Stimulated activated CD4-positive, alpha-beta T cell treated with anti-CD3 and anti-CD28 coated beads, Interleukin-1b, Interleukin-23, amount 100 ng/mL, for 4 hours (primary cell): ENCODE results near the gene IFNGR1.
"Not testable (repeated sequence)": the region's sequence is repeated elsewhere in the genome, so short reads cannot be mapped to it uniquely, and the experiment has no call there.

ENCODE experiments used
- DNase-seq, 2 donors: peaks; one replicate each; pipeline ENCODE4 v3.0.0-alpha.2; 2020; ENCODE audit warnings: low read depth in 2 of 2

Gene IFNGR1

DNA sequence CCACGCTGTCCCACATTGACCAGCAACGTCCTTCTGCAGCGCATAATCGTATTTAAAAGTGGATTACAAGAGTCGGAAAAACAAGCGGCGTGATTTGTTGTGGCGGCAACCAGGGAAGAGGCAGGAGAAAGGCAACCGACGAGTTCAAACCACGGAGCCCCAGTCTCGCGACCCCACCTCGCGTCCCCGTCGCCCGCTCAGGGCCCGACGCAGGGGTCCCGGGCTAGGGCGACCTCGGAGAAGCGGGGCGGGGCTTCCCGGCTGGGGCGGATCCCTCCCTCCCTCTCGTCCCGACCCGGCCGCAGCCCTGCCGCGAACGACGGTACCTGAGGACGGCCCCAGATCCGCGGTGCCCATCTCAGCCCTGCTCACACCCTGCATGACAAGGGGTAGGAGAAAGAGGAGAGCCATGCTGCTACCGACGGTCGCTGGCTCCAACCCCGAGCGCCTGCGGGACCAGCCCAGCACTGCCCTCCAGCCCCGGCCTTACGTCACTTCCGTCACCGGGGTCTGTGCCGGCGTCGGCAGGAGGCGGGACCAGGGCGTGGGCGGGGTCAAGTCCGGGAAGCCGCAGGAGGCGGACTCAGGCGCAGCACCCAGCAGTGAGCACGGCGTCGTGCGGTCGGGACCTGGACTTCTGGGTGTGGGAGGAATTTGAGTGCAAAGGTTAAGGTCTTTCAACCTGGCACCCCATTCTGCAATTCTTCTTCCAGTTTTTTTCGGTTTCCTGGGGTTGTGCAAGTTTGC, at the start of gene IFNGR1:
TSS of gene IFNGR1 (minus strand) at position 469 of the 747 bp plus-strand sequence. CDS start at position 411, 58 bp downstream.
- DNase-seq = peak; percentile 91 to 98

DNA sequence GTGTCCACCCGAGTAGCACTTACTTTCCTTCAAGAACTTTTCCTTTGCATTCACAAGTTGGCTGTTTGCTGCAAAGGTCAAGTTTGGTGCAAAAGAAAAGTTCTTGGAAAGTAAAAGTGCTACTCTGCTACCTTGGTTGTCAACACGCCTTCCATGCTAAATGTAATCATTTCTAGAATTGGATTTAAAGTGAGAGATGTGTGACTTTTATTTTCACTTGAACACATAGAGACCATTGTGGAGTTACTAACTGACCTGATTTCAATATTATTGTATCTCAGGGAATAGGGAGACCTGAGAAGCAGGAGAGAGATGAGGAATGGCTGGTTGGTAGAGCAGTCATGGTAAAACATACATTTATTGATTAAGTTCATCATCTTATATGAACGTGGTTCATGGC, 49.7 kb upstream of the IFNGR1 start:
- no peak for DNase-seq

DNA sequence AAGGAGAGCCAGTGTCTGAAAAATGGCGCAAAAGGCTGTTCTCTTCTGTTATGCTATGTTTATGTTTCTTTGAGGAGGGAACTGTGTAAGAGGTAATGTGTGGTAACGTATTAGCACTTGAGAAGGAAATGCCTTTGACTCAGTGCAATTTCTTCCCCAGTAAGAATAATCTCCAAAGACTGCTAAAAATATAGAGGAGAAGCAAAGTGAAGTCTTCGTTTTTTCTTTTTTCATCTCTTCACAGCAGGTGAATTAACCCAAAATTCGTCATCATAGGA, 47.1 kb upstream of the IFNGR1 start:
- no peak for DNase-seq

DNA sequence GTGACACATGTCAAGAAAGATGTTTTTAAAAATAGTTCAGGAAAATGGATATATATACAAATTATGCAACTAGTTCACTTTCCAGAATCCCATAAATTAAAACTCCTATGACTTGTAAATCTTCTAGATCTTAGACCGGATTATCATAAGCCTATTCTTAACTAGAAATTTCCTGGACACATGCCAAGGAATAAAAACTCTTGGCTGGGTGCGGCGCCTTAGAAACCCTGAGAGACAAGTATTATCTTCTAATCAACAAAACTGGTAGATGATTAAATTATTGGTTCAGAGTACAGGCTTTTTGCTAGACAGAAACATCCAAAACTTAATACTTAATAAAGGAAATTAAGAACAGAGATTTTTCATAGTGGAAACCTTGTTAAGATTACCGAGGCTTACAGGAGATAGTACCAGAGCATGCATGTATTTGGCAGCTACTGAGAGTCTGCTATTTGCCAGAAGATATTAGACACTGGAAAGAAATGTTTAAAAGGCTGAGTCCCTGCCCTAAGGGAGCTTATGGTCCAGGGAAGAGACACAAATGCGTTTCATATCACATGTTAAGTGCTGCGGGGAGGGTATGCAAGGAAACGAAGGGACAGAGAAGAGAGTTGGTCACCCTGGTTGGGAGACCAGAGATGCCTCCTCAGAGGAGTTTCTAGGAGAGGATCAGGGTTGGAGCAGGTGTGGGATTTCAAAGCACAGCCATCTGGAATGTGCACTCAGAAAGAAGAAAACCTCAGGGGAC, 46.5 kb upstream of the IFNGR1 start:
- no peak for DNase-seq

DNA sequence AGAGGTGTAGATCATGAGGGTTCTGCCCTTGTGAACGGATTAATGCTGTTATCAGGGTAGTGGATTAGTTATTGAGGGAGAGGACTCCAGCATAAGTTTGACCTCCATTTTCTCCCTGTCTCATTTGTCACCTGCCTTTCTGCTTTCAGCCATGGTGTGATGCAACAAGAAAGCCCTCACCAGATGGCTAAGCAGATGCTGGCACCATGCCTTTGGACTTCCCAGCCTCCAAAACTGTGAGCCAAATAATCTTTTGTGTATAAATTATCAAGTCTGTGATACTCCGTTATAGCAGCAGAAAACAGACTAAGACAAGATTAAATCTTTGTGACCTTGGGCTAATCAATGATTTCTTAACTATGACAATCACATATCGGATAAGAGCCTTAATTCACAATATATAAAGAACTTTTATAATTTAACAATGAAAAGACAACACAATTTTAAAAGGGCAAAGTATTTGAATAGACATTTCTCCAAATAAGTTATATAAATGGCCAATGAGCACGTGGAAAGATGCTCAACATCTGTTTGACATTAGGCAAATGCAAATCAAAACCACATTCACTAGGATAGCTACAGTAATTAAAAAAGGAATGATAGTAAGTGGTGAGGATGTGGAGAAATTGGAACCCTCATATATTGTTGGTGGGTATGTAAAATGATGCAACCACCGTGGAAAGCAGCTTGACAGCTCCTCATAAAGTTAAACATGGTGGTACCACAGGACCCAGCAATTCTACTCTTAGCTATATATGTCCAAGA, 45.3 kb upstream of the IFNGR1 start:
- no peak for DNase-seq

DNA sequence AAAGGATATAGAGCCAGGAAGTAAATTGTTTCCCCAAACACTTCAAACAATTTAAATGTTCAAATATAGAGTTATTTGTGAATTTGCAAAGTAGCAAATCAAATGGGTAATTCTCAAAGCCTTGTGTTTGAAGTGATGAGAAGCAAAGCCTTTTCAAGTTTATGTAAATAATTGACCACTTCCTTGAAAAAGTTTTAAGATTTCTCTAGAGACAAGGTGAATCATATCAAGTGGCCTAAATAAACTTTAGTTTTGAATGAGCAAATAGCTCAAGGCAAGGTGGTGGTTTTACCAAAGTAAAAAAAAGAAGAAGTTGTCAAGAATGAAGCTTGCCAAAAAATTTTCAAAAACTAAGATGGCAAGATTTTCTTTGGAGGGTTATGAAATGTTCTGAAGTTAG, 42.6 kb upstream of the IFNGR1 start:
- no peak for DNase-seq

DNA sequence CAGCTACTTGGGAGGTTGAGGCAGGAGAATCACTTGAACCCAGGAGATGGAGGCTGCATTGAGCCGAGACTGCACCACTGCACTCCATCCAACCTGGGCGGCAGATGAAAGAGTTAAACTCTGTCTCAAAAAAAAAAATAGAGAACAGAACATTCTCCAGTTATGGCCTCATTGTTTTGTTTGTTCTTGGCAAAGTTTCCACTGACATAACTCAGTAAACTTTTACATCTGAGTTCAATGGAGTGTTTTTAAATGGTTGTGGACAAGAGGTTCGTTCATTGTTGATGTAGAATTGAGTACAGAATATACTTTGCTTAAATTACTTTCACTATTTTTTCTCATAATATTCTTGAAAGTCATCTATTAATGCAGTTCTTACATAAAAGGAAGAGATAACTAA, 42.2 kb upstream of the IFNGR1 start:
- DNase-seq = no peak

DNA sequence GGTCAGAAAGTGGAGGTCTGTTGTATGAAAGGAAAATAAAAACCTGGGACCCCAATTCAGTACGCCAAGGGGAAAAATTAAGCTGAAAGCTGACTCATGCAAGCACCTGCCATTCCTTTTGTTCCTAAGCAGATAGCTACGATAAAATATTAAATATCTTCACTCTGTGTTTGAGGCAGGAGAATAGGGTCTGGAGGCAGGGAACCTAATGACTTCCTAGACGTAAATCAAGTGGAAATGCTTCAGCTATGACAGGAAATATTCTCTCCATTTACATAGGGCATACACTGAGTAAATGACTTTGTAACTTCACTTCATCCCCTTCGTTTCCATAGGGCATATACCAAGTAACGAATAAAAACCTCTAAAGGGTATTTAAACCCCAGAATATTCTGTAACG, 41.0 kb upstream of the IFNGR1 start:
- DNase-seq = no peak

DNA sequence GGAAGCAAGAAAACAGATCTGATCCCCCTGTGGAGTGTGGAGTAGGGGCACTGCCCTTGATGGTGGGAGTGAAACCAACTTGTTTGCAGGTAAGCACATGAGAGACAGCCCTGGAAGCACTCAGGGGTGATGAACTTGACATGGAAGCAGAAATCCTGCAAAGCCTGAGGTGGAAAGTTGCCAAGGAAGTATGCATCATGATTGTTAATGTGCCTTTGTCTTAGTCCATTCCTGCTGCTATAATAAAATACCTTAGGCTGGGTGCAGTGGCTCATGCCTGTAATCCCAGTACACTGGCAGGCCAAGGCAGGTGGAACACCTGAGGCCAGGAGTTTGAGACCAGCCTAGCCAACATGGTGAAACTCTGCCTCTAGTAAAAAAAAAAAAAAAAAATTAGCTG, 40.2 kb upstream of the IFNGR1 start:
- DNase-seq = no peak

DNA sequence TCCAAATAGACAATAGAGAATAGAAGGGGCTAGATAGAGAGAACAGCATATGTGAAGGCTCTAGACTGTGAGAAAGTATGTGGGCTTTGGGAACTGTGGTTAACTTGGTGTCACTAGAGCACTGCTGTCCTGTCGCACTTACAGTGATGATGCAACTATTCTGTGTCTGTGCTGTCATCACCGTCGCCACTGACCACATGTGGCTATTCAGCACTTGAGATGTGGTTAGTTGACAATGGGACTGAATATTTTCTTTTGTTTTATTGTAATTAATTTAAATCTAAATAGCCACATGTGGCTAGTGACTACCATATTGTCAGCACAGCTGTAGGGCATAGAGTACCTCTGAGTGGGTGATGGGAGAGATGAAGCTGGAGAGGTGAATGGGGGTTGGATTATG, 39.0 kb upstream of the IFNGR1 start:
- DNase-seq = no peak

DNA sequence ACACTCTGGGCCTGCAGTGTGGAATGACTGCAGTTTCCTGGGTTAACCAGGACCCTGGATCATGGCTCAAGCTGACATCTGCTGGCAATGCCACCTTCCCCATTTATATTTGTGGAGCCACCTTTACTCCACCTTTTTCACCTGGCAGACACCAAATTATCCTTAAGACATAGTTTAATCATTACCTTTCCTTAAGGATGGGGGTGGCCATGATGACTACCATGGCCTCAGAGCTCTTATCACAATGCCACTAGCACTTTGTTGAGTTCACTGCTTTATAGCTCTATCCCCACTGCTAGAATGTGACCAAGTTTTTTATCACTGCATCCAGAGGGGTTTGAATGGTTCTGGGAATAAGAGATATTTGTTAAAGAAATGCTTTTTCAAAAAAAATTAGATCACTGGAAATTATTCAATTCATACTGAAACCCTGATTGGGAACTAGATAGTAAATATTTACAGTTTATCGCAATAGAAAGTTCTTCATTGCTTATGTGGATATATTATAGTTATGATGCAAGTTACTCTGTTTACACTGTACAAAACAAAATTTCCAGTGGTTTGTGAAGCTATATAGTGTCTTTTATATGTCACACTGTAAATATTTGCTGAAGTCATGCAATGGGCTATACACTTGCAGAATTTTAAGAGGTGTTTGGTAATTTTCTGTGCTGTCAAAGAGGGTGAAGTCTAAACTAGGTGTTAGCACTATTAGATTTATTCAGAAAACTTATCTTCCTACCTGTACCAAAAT, 37.3 kb upstream of the IFNGR1 start:
- DNase-seq = no peak

DNA sequence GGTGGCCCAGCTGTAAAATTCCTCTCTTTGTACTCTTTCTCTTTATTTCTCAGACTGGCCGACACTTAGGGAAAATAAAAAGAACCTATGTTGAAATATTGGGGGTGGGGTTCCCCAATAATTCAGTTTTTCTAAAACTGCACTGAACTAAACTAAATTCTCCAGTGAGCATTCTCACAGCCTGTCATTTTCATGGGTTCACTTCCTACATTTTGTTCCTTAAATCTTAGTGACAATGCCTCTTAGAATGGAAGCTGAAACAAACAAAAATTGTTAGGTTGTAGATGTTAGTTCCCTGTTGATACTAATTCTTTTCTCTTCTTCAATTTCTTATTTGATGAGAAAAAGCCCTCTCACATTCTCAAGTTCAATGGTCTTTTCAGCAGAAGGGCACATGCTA, 35.8 kb upstream of the IFNGR1 start:
- no peak for DNase-seq

DNA sequence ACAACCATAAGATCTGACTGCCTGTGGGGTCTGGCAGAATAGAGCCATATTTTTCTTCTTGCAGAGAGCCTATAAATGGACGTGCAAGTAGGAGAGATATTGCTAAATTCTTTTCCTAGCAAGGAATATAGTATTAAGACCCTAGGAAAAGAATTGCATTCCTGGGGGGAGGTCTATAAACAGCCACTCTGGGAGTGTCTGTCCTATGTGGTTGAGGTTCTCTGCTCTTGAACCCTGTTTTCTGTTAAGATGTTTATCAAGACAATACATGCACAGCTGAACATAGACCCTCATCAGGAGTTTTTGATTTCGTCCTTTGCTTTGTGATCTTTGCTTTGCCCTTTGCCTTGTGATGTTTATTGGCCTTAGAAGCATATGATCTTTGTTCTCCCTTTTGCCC, 35.2 kb upstream of the IFNGR1 start:
- DNase-seq = not testable (repeated sequence)

DNA sequence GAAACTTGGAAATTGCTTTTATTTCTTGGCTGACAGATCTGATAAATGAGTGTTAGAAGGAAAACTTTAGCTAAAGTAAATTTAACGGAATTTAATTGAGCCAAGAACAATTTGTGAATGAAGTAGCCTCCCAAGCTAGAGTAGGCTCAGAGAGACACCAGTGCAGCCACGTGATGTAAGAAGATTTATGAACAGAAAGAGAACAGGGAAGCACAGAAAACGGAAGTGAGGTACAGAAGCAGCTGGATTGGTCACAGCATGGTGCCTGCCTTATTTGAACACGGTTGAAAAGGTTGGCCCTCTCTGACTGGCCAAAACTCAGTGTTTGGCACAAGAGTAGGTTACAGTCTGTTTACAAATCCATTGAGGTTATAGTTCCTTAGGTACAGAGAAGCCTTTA, 29.5 kb upstream of the IFNGR1 start:
- no peak for DNase-seq

DNA sequence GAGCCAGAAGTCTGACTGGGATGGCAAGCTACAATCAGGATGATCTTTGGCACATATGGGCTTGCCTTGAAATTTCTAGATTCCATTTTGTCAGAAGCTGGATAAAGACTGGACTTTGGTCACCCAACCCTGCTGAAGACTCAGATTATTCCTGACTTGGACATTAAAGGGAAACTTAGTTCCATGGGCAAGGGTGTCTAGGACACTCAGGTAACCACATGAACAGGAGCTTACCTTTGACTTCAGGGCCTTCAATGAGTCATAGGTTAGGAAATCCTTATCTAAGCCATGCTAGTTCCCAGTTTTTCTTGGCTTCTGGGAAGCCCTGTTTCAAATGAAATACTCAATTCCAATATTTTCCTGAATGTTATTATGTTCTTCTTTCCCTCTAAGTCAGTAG, 28.5 kb upstream of the IFNGR1 start:
- no peak for DNase-seq

DNA sequence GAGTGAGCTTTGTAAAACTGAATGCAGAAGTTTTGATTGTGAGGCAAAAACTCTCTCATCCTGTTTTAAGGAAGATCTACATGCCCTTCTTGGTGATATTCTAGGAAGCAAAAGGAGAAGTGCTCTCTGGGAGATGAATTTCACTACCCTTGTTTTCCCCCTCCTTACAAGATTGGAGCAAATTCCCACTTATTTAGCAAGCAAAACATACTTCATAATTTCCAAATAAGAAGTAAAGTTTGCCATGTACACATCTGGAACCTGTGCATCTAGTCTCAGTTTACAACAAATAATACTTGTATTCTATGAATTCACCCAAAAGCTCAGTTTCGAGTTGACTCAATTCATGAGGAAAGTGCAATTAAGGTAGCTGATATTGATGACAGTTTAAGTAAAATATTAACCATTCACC, 27.6 kb upstream of the IFNGR1 start:
- DNase-seq = no peak

DNA sequence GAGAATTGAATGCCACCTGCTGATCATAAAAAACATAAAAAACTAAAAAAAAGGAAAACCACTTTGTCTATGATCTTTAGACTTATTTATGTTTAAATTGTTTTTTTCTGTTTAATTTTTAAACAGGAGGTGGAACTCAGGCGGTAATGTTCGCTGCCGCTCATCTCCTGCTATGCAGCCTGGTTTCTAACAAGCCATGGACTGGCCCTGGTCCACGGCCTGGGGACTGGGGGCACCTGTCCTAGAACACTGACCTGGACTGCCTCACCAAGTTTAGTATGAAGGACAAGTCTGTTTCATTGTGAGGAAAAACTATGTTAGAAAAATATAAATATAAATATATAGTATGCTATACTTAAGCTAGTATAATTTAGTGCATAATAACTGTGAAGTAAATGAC, 27.0 kb upstream of the IFNGR1 start:
- no peak for DNase-seq

DNA sequence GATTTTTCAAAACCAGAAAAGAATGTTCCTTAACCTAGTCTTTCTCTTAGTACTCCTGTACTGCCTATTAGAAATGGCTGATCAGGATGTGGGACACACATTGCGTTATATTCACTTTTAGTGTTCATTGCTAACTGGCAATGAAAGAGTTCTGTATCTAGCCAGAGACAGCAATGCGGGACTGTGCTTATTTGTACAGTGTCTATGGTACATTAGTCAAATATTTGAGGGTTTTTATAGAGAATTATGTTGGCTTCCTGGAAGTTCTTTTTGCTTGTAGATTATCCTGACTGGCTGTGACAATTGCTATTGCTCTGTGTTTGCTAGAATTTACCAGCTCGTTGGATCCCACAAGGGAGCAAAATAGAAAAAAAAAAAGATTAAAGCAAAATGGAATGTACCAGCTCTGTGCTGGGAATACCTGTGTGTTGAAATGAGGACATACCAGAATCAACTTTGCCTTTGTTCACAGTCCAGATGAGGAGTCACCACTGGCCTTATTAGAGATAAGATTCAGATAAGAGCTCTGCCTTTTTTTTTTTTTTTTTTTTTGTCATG, 22.4 kb upstream of the IFNGR1 start:
- DNase-seq = no peak

DNA sequence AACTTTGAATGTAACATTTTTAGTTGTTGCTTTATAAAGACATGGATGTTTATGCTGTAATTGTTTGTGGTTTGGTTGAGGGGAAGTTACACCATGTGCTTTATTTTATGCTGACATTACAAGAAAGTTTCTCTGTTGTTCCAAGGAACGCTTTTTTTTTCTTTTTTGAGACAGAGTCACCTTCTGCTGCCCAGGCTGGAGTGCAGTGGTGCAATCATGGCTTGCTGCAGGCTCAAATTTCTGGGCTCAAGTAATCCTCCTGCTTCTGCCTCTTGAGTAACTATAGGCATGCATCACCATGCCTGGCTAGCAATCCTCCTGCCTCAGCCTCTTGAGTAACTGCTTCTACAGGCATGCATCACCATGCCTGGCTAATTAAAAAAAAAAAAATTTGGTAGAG, 21.0 kb upstream of the IFNGR1 start:
- DNase-seq = no peak

DNA sequence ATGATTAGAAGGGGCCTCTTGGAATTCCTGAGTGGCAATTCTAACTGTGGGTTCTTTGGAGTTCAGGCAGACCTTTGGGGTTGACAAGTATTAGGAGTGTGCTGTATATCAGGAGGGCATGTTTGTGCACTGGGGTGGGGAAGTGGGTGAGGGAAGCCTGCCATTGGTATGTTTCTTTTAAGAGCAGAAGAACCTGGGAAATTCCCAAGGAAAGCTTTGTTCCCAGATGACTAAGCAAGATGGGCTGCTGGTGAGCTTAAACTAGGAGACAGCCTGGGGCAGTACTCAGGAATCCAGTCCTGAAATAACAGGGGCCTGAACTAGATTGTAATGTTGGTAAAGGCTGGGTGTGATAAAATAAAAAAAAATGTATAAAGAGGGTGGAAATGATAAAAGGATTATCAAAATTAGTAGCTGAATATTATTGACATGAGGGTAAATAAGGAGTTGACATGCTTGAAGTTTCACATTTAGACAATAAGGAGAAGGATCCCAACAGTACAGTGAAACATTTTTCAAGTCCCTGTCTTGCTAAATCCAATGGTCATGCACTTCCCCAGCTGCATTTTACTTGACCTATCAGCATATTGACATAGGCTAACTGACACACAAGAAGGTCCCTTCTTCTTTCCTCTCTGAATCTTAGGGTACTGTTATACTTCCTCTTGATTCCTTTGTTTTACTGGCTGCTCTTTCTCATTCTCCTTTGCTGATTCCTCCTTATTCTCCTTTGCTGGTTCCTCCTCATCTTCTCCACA, 18.4 kb upstream of the IFNGR1 start:
- DNase-seq = no peak
